ENCODE measurements around the gene KRTAP5-3.
A peak's percentile ranks its signal among the peaks of the same experiment; 100 is the strongest.
"Not testable (repeated sequence)": the region's sequence is repeated elsewhere in the genome, so short reads cannot be mapped to it uniquely, and the experiment has no call there.

KRTAP5-3 gene

GRCh38 chr11:1575756-1576155 is 32.5 kb downstream of the KRTAP5-3 start:
- DNase-seq, result not testable (repeated sequence)

- no peak for DNase-seq
Measured at GRCh38 chr11:1574933-1575242, 33.4 kb downstream of the KRTAP5-3 start.

- DNase-seq, result peak; percentile 85
Measured at GRCh38 chr11:1574238-1574932, 33.9 kb downstream of the KRTAP5-3 start.

- peak; percentile 85 for DNase-seq
Measured at GRCh38 chr11:1573903-1574237, 34.4 kb downstream of the KRTAP5-3 start.

- DNase-seq, result peak; percentile 32
Measured at GRCh38 chr11:1573077-1573902, 35.0 kb downstream of the KRTAP5-3 start.

- peak; percentile 78 for DNase-seq
Measured at GRCh38 chr11:1572197-1573076, 35.8 kb downstream of the KRTAP5-3 start, which contains the start of gene DUSP8. TSS of gene DUSP8 (minus strand) at chr11:1572271. CDS start at chr11:1565826, 6,445 bp downstream.

GRCh38 chr11:1571760-1572196 is 36.5 kb downstream of the KRTAP5-3 start:
- DNase-seq, result no peak

- no peak for DNase-seq
Measured at GRCh38 chr11:1570896-1571759, 37.1 kb downstream of the KRTAP5-3 start.

GRCh38 chr11:1570531-1570895 is 37.8 kb downstream of the KRTAP5-3 start:
- no peak for DNase-seq

GRCh38 chr11:1570001-1570453 is 38.2 kb downstream of the KRTAP5-3 start:
- no peak for DNase-seq

GRCh38 chr11:1569251-1569780 is 38.9 kb downstream of the KRTAP5-3 start:
- no peak for DNase-seq

GRCh38 chr11:1568441-1568911 is 39.8 kb downstream of the KRTAP5-3 start:
- peak; percentile 75 for DNase-seq

GRCh38 chr11:1567721-1568100 is 40.6 kb downstream of the KRTAP5-3 start:
- no peak for DNase-seq

- no peak for DNase-seq
Measured at GRCh38 chr11:1567052-1567720, 41.1 kb downstream of the KRTAP5-3 start.

GRCh38 chr11:1566381-1567051 is 41.7 kb downstream of the KRTAP5-3 start:
- DNase-seq, result no peak

- no peak for DNase-seq
Measured at GRCh38 chr11:1565904-1566247, 42.4 kb downstream of the KRTAP5-3 start.

GRCh38 chr11:1565173-1565903 is 42.9 kb downstream of the KRTAP5-3 start:
- DNase-seq, result no peak

- no peak for DNase-seq
Measured at GRCh38 chr11:1564535-1565172, 43.6 kb downstream of the KRTAP5-3 start.

- no peak for DNase-seq
Measured at GRCh38 chr11:1563697-1564534, 44.3 kb downstream of the KRTAP5-3 start.
